Smooth muscle cell (in vitro differentiated cells): ENCODE results near the gene HSD11B2. TPM values are rescaled to one million over a fixed set of nuclear protein-coding genes. Genes with fewer than 3 reads are reported as not detected.

Experiments used
- DNase-seq: peaks from one replicate; lab custom pipeline; 2025; ENCODE audit not compliant: unreplicated experiment; lab: John Stamatoyannopoulos, UW
- H2AFZ ChIP-seq: fragments of 200-600 bp; sonication (generic); 2 replicates; pipeline ENCODE4 v1.6.0; 2016; ENCODE audit warnings: antibody characterized with exemption, low read depth, mild to moderate bottlenecking
- H3F3A ChIP-seq: fragments of 200-600 bp; sonication (generic); 2 replicates; pipeline ENCODE4 v1.6.0; 2017; ENCODE audit warnings: antibody characterized with exemption, low read depth
- H3K27ac ChIP-seq: fragments of 200-600 bp; sonication (generic); 2 replicates; pipeline ENCODE4 v1.5.1; 2016; ENCODE audit warnings: low read depth, mild to moderate bottlenecking
- H3K27me3 ChIP-seq: fragments of 200-600 bp; sonication (generic); 2 replicates; pipeline ENCODE4 v1.6.1; 2016; ENCODE audit warnings: low read depth, mild to moderate bottlenecking
- H3K36me3 ChIP-seq: fragments of 200-600 bp; sonication (generic); 2 replicates; pipeline ENCODE4 v1.5.1; 2016; ENCODE audit warnings: low read depth
- H3K4me1 ChIP-seq: fragments of 200-600 bp; sonication (generic); 2 replicates; pipeline ENCODE4 v1.5.1; 2016; ENCODE audit warnings: low read depth
- H3K4me2 ChIP-seq: fragments of 200-600 bp; sonication (generic); 2 replicates; pipeline ENCODE4 v1.6.0; 2016; ENCODE audit warnings: mild to moderate bottlenecking
- H3K4me3 ChIP-seq: fragments of 200-600 bp; sonication (generic); 2 replicates; pipeline ENCODE4 v1.5.1; 2016; ENCODE audit warnings: mild to moderate bottlenecking
- H3K79me2 ChIP-seq: fragments of 200-600 bp; sonication (generic); 2 replicates; pipeline ENCODE4 v1.6.0; 2016; ENCODE audit warnings: low read depth, mild to moderate bottlenecking
- H3K9ac ChIP-seq: fragments of 200-600 bp; sonication (generic); 2 replicates; pipeline ENCODE4 v1.6.0; 2016; ENCODE audit warnings: low read depth
- H3K9me3 ChIP-seq: fragments of 200-600 bp; sonication (generic); replicated peaks from 2 replicates; pipeline ENCODE4 v1.5.1; 2016; ENCODE audit warnings: low read depth
- H4K20me1 ChIP-seq: fragments of 200-600 bp; sonication (generic); 2 replicates; pipeline ENCODE4 v1.6.0; 2016; ENCODE audit warnings: low read depth
- WGBS: methylation state at CpG from one replicate; pipeline ENCODE4 v1.1.7; 2016; ENCODE audit warnings: low lambda C conversion rate; 5-methylcytosine and 5-hydroxymethylcytosine counted together
- polyA plus RNA-seq: library from polyadenylated mRNA; unstranded; fragments of >200 nt; fragmentation: Nextera tagmentation; extraction: Ambion mirVana; gene quantifications from 2 replicates; pipeline ENCODE4 v1.2.1, GENCODE V29; 2016
- total RNA-seq: library from RNA; depleted of rRNA; stranded (reverse); fragments of >200 nt; gene quantifications from 2 replicates; pipeline ENCODE4 v1.2.3, GENCODE V29; 2014
- TF ChIP-seq, protein P1 (sequence below): fragments of 200-600 bp; sonication (generic); IDR thresholded peaks from 2 replicates; pipeline ENCODE4 v1.5.1; 2017; ENCODE audit warnings: borderline replicate concordance, mild to moderate bottlenecking, antibody characterized with exemption; ENCODE audit not compliant: insufficient read depth, poor library complexity, severe bottlenecking

The HSD11B2 gene
- total and polyA plus RNA-seq, 2 experiments from 2014 or later: not detected

- no peaks in the 10 kb centered on the region for H3F3A ChIP-seq
- H3K27me3 ChIP-seq: peaks cover 27% of the 10 kb centered on the region
- WGBS: 83% methylated on average over 5 of the region's 5 CpGs
- no peak overlapping the region for H3K4me3 ChIP-seq
- TF ChIP-seq, protein P1, sequence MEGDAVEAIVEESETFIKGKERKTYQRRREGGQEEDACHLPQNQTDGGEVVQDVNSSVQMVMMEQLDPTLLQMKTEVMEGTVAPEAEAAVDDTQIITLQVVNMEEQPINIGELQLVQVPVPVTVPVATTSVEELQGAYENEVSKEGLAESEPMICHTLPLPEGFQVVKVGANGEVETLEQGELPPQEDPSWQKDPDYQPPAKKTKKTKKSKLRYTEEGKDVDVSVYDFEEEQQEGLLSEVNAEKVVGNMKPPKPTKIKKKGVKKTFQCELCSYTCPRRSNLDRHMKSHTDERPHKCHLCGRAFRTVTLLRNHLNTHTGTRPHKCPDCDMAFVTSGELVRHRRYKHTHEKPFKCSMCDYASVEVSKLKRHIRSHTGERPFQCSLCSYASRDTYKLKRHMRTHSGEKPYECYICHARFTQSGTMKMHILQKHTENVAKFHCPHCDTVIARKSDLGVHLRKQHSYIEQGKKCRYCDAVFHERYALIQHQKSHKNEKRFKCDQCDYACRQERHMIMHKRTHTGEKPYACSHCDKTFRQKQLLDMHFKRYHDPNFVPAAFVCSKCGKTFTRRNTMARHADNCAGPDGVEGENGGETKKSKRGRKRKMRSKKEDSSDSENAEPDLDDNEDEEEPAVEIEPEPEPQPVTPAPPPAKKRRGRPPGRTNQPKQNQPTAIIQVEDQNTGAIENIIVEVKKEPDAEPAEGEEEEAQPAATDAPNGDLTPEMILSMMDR: no peak
- no peaks in the 10 kb centered on the region for H3K9me3 ChIP-seq
- H3K9ac ChIP-seq: no peak overlapping the region
- no peaks in the 10 kb centered on the region for H3K4me1 ChIP-seq
- DNase-seq: no peak
- no peak overlapping the region for H3K27ac ChIP-seq
- no peaks in the 10 kb centered on the region for H4K20me1 ChIP-seq
- no peaks in the 10 kb centered on the region for H3K79me2 ChIP-seq
- no peaks in the 10 kb centered on the region for H3K36me3 ChIP-seq
- H3K4me2 ChIP-seq: no peak overlapping the region
- H2AFZ ChIP-seq: no peak overlapping the region
These were observed 44.0 kb upstream of the HSD11B2 start for GRCh38 chr16:67386861-67387455.

- TF ChIP-seq, protein P1: no peak
- 81% methylated on average over 8 of the region's 8 CpGs for WGBS
- H3K36me3 ChIP-seq: no peaks in the 10 kb centered on the region
These were observed 43.3 kb upstream of the HSD11B2 start for GRCh38 chr16:67387479-67388079.

DNA sequence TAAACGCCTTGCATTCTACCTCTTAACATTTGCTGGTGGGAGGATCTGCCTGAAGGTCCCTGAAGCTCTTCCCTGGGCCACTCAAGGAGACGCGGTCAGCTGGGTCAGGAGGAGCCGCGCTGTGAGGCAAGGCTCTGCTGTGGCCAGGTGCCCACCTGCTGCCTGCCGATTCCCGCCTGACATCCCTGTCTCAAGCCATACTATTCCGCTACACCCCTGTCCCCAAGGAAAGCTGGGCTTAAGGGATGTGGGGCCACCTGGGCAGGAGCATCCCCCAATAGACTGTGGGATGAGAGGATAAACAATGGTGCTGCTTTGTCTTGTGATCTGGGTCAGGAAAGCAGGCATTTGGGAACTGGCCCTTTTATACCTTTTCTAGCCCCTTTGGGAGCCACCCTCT is 42.7 kb upstream of the HSD11B2 start:
- no peak overlapping the region for H2AFZ ChIP-seq
- no peaks in the 10 kb centered on the region for H3K9me3 ChIP-seq
- H4K20me1 ChIP-seq: no peaks in the 10 kb centered on the region
- TF ChIP-seq, protein P1: no peak
- peaks cover 32% of the 10 kb centered on the region for H3K27me3 ChIP-seq
- H3K9ac ChIP-seq: no peak overlapping the region
- 91% methylated on average over 8 of the region's 8 CpGs for WGBS
- DNase-seq: no peak
- no peak overlapping the region for H3K27ac ChIP-seq
- H3K4me1 ChIP-seq: no peaks in the 10 kb centered on the region
- no peaks in the 10 kb centered on the region for H3K36me3 ChIP-seq
- H3K4me2 ChIP-seq: no peak overlapping the region
- H3K79me2 ChIP-seq: no peaks in the 10 kb centered on the region
- no peak overlapping the region for H3K4me3 ChIP-seq
- H3F3A ChIP-seq: no peaks in the 10 kb centered on the region

More at GRCh38 chr16:67387479-67388079, 43.3 kb upstream of the HSD11B2 start:
- H3K27ac ChIP-seq: no peak overlapping the region
- no peaks in the 10 kb centered on the region for H3K4me1 ChIP-seq
- no peaks in the 10 kb centered on the region for H3K9me3 ChIP-seq
- no peaks in the 10 kb centered on the region for H3F3A ChIP-seq
- H2AFZ ChIP-seq: no peak overlapping the region
- no peak overlapping the region for H3K4me3 ChIP-seq
- H3K4me2 ChIP-seq: no peak overlapping the region
- no peak for DNase-seq
- H3K27me3 ChIP-seq: peaks cover 27% of the 10 kb centered on the region
- no peaks in the 10 kb centered on the region for H3K79me2 ChIP-seq
- no peak overlapping the region for H3K9ac ChIP-seq
- no peaks in the 10 kb centered on the region for H4K20me1 ChIP-seq

DNA sequence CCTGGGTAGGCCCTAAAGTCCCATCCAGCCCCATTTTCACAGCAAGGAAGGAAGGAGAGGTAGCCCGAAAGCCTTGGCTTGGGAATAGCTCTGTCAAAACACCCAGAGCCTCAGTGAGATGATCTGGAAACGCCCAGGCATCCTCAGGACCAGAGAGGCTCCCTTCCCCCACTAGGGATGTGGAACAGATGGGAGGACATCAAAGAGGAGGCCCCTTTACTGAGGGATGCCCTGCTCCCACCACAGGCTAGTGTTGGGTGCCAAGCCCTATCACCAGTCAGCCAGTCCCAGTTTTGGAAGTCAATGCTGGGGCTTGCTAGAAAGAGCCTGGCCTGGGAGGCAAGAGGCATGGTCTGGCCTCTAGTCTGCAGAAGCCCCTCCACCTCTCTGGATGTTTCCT is 42.3 kb upstream of the HSD11B2 start:
- H3K4me2 ChIP-seq: no peak overlapping the region
- WGBS: 84% methylated on average over 2 of the region's 2 CpGs
- H3K9me3 ChIP-seq: no peaks in the 10 kb centered on the region
- H3K36me3 ChIP-seq: no peaks in the 10 kb centered on the region
- no peaks in the 10 kb centered on the region for H3K79me2 ChIP-seq
- TF ChIP-seq, protein P1: no peak
- H4K20me1 ChIP-seq: no peaks in the 10 kb centered on the region
- no peaks in the 10 kb centered on the region for H3F3A ChIP-seq
- no peak overlapping the region for H3K4me3 ChIP-seq
- H3K9ac ChIP-seq: no peak overlapping the region
- no peak for DNase-seq
- H3K4me1 ChIP-seq: peaks cover 1% of the 10 kb centered on the region
- H2AFZ ChIP-seq: no peak overlapping the region
- no peak overlapping the region for H3K27ac ChIP-seq
- peaks cover 34% of the 10 kb centered on the region for H3K27me3 ChIP-seq
